Upper lobe of left lung (tissue), 6 donors: ENCODE measurements around the gene ATG4A. TPM values are rescaled to one million over a fixed set of nuclear protein-coding genes. Genes with fewer than 3 reads are reported as not detected.

ENCODE experiments used
- ATAC-seq, 2 donors: fragments of 200-7000 bp; cut with Tn5 transposase; one replicate each; pipeline ENCODE4 v1.9.1; 2022; ENCODE audit warnings: mild to moderate bottlenecking in 2 of 2, moderate library complexity in 2 of 2; ENCODE audit not compliant: low FRiP score in 2 of 2
- DNase-seq, 2 donors: peaks; one replicate each; pipeline ENCODE4 v3.0.0-alpha.2; 2019 to 2020
- H3K27ac ChIP-seq, 4 donors: fragments of 200-600 bp; sonication (generic); one replicate each; pipeline ENCODE4 v1.5.1; 2016 to 2019
- H3K27me3 ChIP-seq, 4 donors: fragments of 200-600 bp; sonication (generic); one replicate each; pipeline ENCODE4 v1.5.1; 2017 to 2019
- H3K36me3 ChIP-seq, 4 donors: fragments of 200-600 bp; sonication (generic); one replicate each; pipeline ENCODE4 v1.5.1; 2016 to 2019
- H3K4me1 ChIP-seq, 4 donors: fragments of 200-600 bp; sonication (generic); one replicate each; pipeline ENCODE4 v1.5.1; 2018 to 2019
- H3K4me3 ChIP-seq, 4 donors: fragments of 200-600 bp; sonication (generic); one replicate each; pipeline ENCODE4 v1.5.1; 2017 to 2019; ENCODE audit warnings: mild to moderate bottlenecking in 2 of 4, moderate library complexity in 1 of 4
- H3K9me3 ChIP-seq, 4 donors: fragments of 200-600 bp; sonication (generic); one replicate each; pipeline ENCODE4 v1.5.1; 2018 to 2019
- EP300 ChIP-seq, 4 donors: sonication (generic); formaldehyde crosslinking; IDR thresholded peaks; one replicate each; pipeline ENCODE4 v1.5.1; 2017; ENCODE audit warnings: antibody characterized with exemption in 4 of 4, control low read depth in 2 of 4
- POLR2A ChIP-seq, 4 donors: fragments of 450-650 bp; IDR thresholded peaks; one replicate each; pipeline ENCODE4 v1.5.1; 2016 to 2017; ENCODE audit warnings: antibody characterized with exemption in 4 of 4, mild to moderate bottlenecking in 2 of 4
- POLR2AphosphoS5 ChIP-seq, 2 donors: sonication (generic); formaldehyde crosslinking; IDR thresholded peaks; one replicate each; pipeline ENCODE4 v1.5.1; 2017; ENCODE audit warnings: antibody characterized with exemption in 2 of 2
- WGBS, 2 donors: methylation state at CpG; one replicate each; pipeline ENCODE4 v1.1.5; 2017 to 2018; 5-methylcytosine and 5-hydroxymethylcytosine counted together
- total RNA-seq, 6 donors: library from RNA; depleted of rRNA in 4 of 6; stranded (reverse); fragments of >200 nt in 4 of 6; gene quantifications; one replicate each; pipeline versions ENCODE4 v1.1.0 to v1.2.1, GENCODE V29; 2016 to 2021
- TF ChIP-seq, protein P1 (sequence below), 6 experiments: fragments of 450-650 bp in 4 of 6; fragments of 200-600 bp in 2 of 6; sonication (generic) in 2 of 6; IDR thresholded peaks; one replicate each; pipeline ENCODE4 v1.5.1; 2016 to 2019; ENCODE audit warnings: antibody characterized with exemption in 6 of 6
- donor health status: DM: no; HTN: no; CAD: no; lungs with moderate emphysema.
- donor health status: DM: no; HTN: yes; CAD: no; lungs with severe emphysema.

ATG4A gene
- total RNA-seq, 6 donors from 2014 or later = 9.4 to 21.0 (median 12.9) TPM

DNA sequence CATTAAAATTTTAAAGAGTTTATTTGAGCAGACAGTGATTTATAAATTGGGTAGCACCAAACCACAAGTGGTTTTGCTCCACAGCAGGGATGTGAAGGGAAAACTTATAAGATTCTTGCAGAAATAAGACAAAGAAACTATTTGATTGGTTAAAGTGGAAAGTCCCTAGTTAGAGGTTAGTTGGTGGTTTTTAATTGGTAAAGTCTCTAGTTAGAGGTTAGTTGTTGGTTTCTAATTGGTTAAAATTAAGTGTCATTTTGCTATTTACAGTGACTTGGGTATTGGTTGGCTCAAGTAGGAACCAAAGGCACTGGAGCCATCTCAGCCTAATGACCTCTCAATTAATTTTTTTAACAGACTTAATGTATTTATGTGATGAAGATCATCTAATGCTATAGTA lies 23.0 kb downstream of the ATG4A start:
- ATAC-seq (no peak), DNase-seq (no peak)
- TF ChIP-seq, protein P1, sequence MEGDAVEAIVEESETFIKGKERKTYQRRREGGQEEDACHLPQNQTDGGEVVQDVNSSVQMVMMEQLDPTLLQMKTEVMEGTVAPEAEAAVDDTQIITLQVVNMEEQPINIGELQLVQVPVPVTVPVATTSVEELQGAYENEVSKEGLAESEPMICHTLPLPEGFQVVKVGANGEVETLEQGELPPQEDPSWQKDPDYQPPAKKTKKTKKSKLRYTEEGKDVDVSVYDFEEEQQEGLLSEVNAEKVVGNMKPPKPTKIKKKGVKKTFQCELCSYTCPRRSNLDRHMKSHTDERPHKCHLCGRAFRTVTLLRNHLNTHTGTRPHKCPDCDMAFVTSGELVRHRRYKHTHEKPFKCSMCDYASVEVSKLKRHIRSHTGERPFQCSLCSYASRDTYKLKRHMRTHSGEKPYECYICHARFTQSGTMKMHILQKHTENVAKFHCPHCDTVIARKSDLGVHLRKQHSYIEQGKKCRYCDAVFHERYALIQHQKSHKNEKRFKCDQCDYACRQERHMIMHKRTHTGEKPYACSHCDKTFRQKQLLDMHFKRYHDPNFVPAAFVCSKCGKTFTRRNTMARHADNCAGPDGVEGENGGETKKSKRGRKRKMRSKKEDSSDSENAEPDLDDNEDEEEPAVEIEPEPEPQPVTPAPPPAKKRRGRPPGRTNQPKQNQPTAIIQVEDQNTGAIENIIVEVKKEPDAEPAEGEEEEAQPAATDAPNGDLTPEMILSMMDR (IDR thresholded peaks at IDR 0.05) = no peak
- TF ChIP-seq EP300 (IDR thresholded peaks at IDR 0.05) (no peak), POLR2AphosphoS5 (IDR thresholded peaks at IDR 0.05) (no peak)
- H3K4me1 ChIP-seq = no peaks in the 10 kb centered on the region
- H3K36me3 ChIP-seq = no peaks in the 10 kb centered on the region
- H3K27ac ChIP-seq = no peak overlapping the region
- H3K4me3 ChIP-seq = no peak overlapping the region
- H3K27me3 ChIP-seq = no peaks in the 10 kb centered on the region
- H3K9me3 ChIP-seq = no peaks in the 10 kb centered on the region

DNA sequence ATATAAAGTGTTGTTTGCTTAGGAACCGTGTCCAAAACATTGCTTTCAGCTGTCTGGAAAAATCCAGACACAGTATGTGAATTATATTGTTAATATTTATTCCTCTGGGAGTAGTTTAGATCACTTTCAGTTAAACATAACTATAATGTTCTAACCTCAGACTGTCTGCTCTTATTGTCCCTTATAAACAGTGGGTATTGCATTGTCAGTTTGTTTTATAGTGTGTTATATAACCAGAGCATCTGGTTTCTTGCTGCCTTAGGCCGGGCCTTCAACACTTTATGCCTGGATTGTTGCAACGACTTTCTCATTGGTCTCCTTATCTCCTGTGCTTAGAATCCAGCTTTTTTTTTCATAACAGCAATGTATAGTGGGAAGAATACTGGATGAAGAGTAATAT lies 26.4 kb downstream of the ATG4A start:
- Histone ChIP-seq H3K4me3 (no peak overlapping the region), H3K36me3 (no peaks in the 10 kb centered on the region), H3K9me3 (no peaks in the 10 kb centered on the region), H3K27me3 (no peaks in the 10 kb centered on the region), H3K4me1 (no peaks in the 10 kb centered on the region), H3K27ac (no peak overlapping the region)
- 59 to 63% methylated on average over 3 of the region's 3 CpGs for WGBS, 2 donors
- TF ChIP-seq POLR2AphosphoS5 (IDR thresholded peaks at IDR 0.05) = no peak
- TF ChIP-seq, protein P1 (IDR thresholded peaks at IDR 0.05) = no peak
- no peak for TF ChIP-seq EP300 (IDR thresholded peaks at IDR 0.05)
- no peak for TF ChIP-seq POLR2A (IDR thresholded peaks at IDR 0.05)
- DNase-seq (no peak), ATAC-seq (no peak)

DNA sequence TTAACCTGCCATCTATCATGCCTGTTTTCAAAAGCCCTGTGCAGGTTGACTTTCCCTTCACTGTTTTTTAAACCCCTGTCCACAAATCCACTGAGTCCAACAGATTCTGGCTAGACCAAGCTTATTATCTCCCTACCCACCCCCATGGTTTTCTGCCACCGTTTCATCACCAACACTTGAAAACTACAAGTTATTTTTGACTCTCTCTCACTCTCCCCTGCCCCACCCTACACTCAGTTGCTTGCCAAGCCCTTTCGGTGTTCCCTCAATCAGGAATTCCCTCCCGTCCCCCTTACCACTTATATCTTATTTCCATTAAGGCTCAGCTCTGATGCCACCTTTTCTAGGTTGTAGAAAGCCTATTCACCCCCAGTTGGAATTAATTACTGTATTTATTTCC lies 29.7 kb downstream of the ATG4A start:
- no peak for ATAC-seq
- Histone ChIP-seq H3K4me3 (no peak overlapping the region), H3K27ac (no peak overlapping the region), H3K27me3 (no peaks in the 10 kb centered on the region), H3K36me3 (no peaks in the 10 kb centered on the region), H3K9me3 (no peaks in the 10 kb centered on the region), H3K4me1 (no peaks in the 10 kb centered on the region)
- no peak for DNase-seq
- TF ChIP-seq, protein P1 (IDR thresholded peaks at IDR 0.05) = no peak
- no peak for TF ChIP-seq EP300 (IDR thresholded peaks at IDR 0.05)
- TF ChIP-seq POLR2A (IDR thresholded peaks at IDR 0.05) = no peak
- no peak for TF ChIP-seq POLR2AphosphoS5 (IDR thresholded peaks at IDR 0.05)
- 23 to 45% methylated on average over 3 of the region's 3 CpGs for WGBS, 2 donors

DNA sequence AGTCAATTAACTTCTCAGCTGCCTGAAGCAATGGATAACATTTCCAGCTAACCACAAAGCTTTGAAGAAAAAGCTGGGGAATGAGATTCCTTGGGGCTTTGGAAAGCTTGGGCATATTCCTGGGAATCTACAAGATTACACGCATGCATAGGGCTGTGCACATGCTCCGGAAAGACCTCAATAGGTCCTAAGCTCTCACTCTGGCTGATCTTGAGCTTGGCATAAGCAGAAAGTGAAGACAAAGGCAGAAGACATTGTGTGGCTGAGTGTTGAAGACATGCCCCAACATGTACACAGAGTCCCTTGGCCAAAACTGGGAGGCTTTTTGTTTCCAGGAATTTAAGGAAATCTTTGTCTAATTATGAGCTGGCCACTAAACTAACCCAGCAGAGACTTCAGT lies 31.2 kb downstream of the ATG4A start:
- Histone ChIP-seq H3K4me1 (no peaks in the 10 kb centered on the region), H3K27ac (no peak overlapping the region), H3K4me3 (no peak overlapping the region), H3K36me3 (no peaks in the 10 kb centered on the region), H3K27me3 (no peaks in the 10 kb centered on the region), H3K9me3 (no peaks in the 10 kb centered on the region)
- TF ChIP-seq, protein P1 (IDR thresholded peaks at IDR 0.05) = no peak
- TF ChIP-seq POLR2A (IDR thresholded peaks at IDR 0.05) = no peak
- TF ChIP-seq POLR2AphosphoS5 (IDR thresholded peaks at IDR 0.05) = no peak
- TF ChIP-seq EP300 (IDR thresholded peaks at IDR 0.05) = no peak
- DNase-seq (no peak), ATAC-seq (no peak)
- WGBS, 2 donors = 60 to 87% methylated on average over 1 to 2 of the region's 2 CpGs

DNA sequence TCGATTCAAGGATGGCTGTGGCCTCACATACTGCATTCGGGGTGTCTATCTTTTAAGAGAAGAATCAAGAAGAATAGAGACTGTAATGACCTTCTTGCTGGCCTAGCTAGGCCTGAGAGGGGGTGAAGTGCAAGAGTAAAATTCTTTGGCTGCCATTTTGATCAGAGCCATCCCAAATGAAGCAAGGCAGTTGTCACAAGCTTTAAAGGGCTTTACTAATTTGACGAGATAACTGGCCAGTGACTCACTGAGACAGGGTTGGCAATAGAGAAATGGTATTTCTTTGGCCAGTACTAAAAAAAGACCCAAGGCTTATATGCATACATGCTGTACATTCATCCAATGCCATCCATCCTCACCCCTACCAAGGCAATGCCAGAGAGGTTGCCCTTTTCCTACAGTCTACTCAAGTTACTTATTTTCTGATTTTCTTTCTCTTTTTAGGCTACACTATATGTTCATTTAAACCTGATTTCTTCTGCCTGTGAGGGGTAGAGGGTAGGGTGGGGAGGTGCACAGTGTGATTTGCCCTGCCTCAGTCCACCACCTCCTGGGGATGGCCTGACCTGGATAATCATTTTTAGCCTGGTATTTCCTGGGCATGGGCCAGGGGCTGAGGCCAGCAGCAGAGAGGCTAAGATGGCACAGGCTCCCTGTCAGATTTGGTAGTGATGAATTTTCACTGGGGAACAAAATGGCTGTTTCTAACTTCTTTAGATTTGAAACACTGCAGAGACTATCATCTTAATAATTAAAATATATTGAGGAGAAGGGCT lies 32.2 kb downstream of the ATG4A start:
- Histone ChIP-seq H3K4me3 (no peak overlapping the region), H3K27me3 (no peaks in the 10 kb centered on the region), H3K36me3 (no peaks in the 10 kb centered on the region), H3K4me1 (no peaks in the 10 kb centered on the region), H3K9me3 (no peaks in the 10 kb centered on the region), H3K27ac (no peak overlapping the region)
- WGBS, 2 donors = 84 to 94% methylated on average over 3 of the region's 3 CpGs
- DNase-seq (no peak), ATAC-seq (no peak)
- TF ChIP-seq POLR2AphosphoS5 (IDR thresholded peaks at IDR 0.05) (no peak), EP300 (IDR thresholded peaks at IDR 0.05) (no peak), POLR2A (IDR thresholded peaks at IDR 0.05) (no peak)
- TF ChIP-seq, protein P1 (IDR thresholded peaks at IDR 0.05) = no peak
